ENCODE results near the gene ZGLP1.
A peak's percentile ranks its signal among the peaks of the same experiment; 100 is the strongest.

ZGLP1 gene

DNA sequence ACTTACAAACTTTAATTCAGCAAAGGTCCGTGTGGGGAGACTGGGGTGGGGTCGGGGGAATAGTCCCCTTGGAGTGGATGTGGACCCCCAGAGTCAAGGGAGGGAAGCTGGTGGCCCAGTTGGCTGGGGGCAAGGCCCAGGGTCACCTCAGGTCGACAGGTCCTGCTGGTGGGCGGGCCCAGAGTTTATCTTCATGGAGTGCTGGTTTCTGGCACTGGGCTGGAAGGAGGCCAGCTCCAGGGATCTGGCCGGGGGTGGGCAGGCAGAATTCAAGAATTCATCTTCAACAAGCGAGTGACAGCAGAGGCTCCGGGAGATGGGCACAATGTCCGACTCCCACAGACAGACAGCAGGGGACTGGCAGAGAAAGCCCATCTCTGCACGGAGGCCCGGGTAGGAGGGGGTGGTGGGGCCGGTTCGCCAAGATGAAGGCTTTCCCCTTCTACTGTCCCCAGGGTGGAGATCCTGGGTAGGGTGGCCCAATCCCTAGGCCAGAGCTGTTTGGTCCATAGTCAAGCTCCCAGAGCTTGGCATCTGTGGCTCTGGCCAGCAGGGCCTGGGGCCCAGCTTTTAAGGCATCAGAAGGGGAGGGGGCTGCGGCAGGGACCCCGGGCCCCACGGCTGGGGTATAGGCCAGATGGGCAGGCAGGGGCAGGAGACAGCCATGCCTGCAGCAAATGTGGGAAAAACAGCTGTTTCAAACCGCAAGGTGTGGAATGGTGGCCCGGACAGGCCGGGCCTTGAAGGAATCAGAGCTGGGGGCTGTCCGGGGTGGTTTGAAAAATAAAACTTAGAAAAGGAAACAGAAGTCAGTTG is 6.8 kb upstream of the ZGLP1 start:
- no peak for DNase-seq (ENCODE audit: low spot score)
- TF ChIP-seq, protein P1, sequence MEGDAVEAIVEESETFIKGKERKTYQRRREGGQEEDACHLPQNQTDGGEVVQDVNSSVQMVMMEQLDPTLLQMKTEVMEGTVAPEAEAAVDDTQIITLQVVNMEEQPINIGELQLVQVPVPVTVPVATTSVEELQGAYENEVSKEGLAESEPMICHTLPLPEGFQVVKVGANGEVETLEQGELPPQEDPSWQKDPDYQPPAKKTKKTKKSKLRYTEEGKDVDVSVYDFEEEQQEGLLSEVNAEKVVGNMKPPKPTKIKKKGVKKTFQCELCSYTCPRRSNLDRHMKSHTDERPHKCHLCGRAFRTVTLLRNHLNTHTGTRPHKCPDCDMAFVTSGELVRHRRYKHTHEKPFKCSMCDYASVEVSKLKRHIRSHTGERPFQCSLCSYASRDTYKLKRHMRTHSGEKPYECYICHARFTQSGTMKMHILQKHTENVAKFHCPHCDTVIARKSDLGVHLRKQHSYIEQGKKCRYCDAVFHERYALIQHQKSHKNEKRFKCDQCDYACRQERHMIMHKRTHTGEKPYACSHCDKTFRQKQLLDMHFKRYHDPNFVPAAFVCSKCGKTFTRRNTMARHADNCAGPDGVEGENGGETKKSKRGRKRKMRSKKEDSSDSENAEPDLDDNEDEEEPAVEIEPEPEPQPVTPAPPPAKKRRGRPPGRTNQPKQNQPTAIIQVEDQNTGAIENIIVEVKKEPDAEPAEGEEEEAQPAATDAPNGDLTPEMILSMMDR (IDR thresholded peaks at IDR 0.05; ENCODE audit: extremely low read depth, missing control alignments), result no peak

DNA sequence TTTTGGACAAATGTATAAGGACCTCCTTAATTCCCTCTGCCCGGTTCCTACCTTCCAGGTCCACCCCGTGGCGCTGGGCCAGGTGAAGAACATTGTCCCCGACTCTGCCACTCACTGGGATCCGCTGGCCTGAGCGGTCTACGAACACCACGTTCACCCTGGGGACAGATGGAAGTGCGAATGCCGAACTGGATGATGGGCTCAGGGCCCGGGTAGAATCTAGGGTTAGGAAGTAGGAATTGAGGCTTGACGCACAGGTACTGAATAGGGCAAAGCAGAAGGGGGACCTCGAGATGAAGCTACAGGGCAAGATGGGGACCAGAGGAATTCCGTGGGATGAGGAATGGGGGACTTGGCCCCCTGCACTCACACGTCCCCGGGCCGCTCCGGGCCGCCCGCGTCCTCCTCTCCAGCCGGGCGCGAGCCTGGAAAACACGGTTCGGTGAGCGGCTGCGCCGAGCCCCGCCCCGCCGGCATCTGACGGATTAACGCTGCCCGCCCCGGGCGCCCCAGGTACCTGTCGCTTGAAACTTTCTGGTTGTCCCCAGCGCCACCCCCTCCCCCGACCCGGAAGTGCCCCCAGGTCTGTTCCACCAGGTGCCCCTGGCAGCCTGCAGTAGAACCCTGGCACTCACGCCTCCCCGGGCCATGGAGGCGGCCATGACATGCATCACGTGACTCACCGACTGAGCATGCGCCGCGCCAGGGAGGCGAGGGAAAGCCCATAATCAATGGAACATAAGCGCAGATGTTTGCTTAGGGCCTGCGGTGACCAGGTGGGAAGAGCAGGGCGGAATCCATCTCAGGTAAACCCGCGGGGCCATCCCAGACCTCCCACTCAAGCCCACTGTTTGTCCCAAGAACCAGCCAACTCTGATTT is 6.0 kb upstream of the ZGLP1 start, which contains the start of gene FDX2:
TSS of gene FDX2 (minus strand) at position 681 of the 880 bp plus-strand sequence. CDS start at position 662, 19 bp downstream.
- TF ChIP-seq, protein P1 (IDR thresholded peaks at IDR 0.05; ENCODE audit: extremely low read depth, missing control alignments), result no peak
- DNase-seq (ENCODE audit: low spot score), result peak; percentile 97

DNA sequence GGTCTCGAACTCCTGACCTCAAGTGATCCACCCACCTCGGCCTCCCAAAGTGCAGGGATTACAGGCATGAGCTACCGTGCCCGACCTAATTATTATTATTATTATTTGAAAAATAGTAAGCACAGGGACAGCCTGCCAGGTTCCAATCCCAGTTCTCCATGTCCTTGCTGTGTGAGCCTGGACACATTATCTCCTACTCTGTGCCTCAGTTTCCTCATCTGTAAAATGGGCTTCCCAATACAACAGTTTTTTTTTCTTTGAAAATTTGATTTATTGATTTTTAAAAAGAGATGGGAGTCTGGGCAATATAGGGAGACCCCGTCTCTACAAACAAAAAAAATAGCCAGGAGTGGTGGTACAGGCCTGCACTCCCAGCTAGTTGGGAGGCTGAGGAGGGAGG is 3.3 kb downstream of the ZGLP1 start:
- TF ChIP-seq, protein P1 (IDR thresholded peaks at IDR 0.05; ENCODE audit: extremely low read depth, missing control alignments), result no peak
- no peak for DNase-seq (ENCODE audit: low spot score)

DNA sequence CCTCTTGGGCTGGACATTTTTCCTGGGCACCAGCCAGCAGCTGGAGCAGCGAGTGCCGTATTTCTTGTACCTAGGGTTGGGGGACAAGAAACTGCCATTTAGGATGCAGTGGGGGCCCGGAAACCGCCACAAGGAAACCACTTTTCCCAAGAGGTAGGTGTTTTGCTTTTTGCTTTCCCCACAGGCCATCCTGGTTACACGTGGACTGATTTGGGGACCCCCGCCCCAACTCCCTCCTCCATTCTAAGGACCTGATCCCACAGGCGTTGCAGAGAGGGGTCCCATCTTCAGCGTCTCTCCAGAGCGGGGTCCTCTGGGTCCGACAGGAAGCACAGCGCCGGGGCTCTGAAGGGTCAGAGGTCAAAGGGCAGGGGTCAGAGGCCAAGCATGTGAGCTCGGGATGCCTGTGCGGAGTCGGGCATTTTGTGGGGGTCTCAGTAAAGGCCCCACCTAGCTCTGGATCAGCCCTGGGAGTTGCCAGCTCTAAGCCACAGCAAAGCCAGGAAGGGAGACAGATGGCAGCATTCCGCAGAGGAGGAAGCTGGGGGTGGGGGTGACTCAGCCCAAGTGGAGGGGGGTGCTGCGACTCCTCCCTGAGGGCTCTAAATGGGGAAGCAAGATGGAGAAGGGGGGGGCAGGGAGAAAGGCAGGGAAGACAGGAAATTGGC is 4.3 kb downstream of the ZGLP1 start:
- no peak for DNase-seq (ENCODE audit: low spot score)

DNA sequence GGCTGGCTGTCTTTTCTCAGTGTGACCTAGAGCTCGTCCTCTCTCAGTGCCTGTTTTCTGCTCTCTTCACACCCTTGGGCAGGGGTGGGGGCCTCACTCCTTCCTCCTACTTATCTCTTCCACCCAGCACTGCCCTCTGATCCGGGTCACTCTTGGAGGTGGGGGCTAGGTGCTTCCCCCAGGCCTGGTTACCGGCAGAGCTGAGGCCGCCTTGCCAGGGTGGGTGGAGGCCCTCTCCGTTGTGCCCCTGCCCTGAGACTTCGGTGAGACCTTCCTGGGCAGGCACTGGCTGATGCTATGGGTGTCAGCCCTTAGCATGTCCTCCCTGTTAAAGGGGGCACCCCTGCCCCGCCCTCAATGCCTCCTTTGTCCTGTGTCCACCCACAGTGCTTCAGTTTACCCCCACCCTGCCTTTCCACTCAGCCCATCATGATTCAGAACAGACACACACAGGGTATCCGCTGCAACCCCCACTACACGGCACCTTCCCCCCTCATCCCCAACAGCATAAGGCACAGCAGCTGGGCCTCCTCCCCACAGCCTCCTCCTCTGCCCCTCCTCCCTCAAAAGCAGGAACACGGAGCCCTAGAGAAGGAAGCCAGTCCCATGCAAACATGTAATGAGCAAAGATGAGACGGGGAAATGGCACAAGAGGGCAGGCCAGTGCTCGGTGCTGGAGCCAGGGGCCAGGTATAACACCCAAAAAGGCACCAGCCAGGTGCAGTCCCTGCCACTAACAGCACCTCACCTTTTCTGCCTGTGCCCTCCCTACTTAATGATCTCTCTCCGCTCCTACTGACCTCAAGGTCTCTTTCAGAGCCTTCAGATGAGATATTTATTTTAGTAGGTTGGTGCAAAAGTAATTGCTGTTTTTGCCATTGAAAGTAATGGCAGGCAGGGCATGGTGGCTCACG is 9.8 kb downstream of the ZGLP1 start:
- TF ChIP-seq, protein P1 (IDR thresholded peaks at IDR 0.05; ENCODE audit: extremely low read depth, missing control alignments), result no peak
- DNase-seq (ENCODE audit: low spot score), result no peak

More for the DNA sequence above, 4.3 kb downstream of the ZGLP1 start:
- TF ChIP-seq, protein P1 (IDR thresholded peaks at IDR 0.05; ENCODE audit: extremely low read depth, missing control alignments), result no peak

DNA sequence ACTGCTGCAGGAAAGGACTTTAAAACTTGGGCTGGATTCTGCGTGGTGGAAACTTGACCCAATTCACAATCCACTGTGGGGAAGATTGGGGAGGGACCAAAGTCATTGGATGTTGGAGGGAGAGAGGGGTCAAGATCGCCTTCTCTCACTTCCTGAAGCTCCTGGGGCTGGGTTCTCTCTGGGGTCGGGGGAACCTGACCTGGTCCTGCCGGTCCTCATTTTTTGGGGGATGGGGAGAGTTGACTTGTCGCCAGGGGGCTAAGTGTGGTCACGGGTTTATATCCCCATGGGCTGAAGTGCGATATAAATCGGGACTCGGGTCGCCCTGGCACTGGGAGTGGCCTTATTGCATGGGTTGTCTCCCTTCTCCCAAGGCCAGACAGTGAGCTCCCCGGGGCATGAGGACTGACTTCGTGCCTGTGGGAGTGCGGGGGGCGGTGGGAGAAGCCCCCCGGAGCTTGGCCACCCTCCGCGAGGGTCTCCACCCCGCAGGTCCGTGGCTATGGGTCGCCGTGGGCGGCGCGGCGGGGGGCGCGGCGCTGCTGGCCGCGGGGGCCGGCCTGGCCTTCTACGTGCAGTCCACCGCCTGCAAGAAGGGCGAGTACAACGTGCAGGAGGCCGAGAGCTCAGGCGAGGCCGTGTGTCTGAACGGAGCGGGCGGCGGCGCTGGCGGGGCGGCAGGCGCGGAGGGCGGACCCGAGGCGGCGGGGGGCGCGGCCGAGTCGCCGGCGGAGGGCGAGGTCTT is 13.6 kb downstream of the ZGLP1 start:
- DNase-seq (ENCODE audit: low spot score), result no peak
- TF ChIP-seq, protein P1 (IDR thresholded peaks at IDR 0.05; ENCODE audit: extremely low read depth, missing control alignments), result no peak
